GM18507 (cell line): ENCODE results near the gene LOXL3.
"Not testable (repeated sequence)": the region's sequence is repeated elsewhere in the genome, so short reads cannot be mapped to it uniquely, and the experiment has no call there.

ENCODE experiments used
- DNase-seq: peaks from one replicate; pipeline ENCODE4 v3.0.0; 2011; ENCODE audit warnings: low read depth; ENCODE audit not compliant: insufficient read length; ENCODE audit errors: extremely low spot score
- FAIRE-seq: peaks from 2 replicates; lab custom pipeline; 2011; peaks lifted over from hg19 to GRCh38; lab: Jason Lieb, UNC

LOXL3 gene

DNA sequence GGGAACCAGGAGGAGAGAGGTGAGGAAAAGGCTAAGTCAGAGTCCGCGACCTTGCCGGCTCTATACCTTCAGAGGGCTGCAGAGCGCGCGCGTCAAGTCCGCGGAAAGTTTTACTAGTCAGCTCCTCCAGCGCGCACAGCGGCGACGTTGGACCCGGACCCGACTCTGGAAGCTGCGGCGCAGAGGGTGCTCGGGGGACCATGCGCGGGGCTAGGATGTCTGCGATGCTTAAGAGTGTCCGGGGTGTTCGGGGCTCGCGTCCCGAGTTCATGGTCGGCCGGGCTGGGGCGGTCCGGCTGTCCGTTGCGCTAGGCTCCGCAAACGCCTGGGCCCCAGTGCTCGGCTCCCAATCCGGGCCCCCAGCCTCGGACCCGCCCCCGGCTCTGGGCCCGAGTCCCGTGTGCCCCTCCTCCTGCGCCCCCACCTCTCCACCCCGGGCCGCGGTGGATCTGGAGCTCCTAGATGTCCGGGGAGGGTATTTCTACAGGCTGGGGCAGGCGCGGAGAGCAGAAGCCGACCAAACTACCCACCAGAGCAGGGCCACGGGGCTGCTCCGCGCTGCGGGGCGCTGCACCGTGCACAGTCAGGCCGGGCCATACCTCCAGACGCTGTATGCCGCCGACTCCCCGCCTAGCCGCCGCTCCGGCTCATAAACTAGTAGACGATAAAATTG is 54.3 kb downstream of the LOXL3 start, which contains the start of gene LBX2:
Gene LBX2 (minus strand): TSS at position 337 of the 673 bp plus-strand sequence. CDS start 66 bp downstream, at position 271.
- DNase-seq (no peak), FAIRE-seq (no peak)

GRCh38 chr2:74498500-74499266 is 55.1 kb downstream of the LOXL3 start:
- no peak for DNase-seq
- no peak for FAIRE-seq

- FAIRE-seq, result no peak
These were observed 55.8 kb downstream of the LOXL3 start for GRCh38 chr2:74497777-74498499.

GRCh38 chr2:74496997-74497776 is 56.6 kb downstream of the LOXL3 start:
- DNase-seq (no peak), FAIRE-seq (no peak)

More at GRCh38 chr2:74497777-74498499, 55.8 kb downstream of the LOXL3 start:
- DNase-seq, result no peak

DNA sequence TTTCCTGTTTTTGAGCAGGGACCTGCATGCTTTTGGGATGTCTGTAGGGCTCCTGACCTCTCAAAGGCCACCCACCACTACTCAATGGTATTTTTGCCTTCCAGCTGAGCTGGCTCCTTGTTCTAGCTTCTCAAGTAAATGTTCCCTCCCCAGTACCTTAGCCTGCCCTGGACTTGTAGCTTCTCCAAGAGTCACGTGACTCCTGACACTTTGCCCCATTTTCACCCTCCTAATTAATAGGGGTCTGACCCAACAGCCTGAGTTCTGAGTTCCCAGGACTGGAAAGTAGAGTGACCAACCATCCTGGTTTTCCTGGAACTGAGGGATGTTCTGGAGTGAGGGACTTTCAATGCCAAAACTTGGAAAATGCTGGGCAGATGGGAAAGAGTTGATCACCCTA is 58.3 kb downstream of the LOXL3 start:
- FAIRE-seq, result no peak
- no peak for DNase-seq

- no peak for DNase-seq
- no peak for FAIRE-seq
These were observed 60.2 kb downstream of the LOXL3 start for GRCh38 chr2:74493546-74493945.

DNA sequence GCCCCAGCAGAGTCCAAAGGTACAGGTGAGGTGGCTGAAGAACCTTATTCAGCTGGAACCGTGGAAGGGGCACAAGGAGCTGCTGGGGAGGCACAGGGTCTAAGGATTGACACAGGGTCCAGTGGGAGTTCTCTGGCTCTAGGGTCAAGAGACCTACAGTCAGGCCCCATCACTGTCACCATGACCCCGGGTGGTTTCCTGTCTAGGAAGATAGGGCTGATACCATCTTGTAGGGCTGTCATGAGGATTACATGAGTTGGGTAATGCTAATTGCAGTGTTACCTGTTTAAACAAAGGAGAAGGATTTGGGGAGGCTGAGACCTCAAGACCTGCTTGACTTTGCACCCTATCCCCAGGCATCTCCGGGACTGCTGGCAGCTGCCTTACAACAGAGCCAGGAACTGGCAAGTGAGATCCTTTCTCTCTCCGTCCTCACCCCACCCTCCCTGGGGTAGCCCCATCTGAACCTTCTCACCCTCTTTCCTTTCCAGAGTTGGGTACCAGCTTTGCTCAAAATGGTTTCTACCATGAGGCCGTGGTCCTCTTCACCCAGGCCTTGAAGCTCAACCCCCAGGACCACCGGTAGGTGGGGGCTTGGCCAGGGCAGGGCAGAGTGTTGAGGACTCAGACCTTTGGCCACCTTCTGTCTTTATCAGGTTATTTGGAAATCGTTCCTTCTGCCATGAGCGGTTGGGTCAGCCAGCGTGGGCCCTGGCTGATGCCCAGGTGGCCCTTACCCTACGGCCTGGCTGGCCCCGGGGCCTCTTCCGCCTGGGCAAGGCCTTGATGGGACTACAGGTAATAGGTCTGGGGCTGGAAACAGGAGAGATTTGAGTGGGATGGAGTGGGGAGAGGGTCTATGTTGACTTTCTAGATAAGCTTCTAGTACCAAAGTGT is 61.8 kb downstream of the LOXL3 start:
- DNase-seq (no peak), FAIRE-seq (no peak)

DNA sequence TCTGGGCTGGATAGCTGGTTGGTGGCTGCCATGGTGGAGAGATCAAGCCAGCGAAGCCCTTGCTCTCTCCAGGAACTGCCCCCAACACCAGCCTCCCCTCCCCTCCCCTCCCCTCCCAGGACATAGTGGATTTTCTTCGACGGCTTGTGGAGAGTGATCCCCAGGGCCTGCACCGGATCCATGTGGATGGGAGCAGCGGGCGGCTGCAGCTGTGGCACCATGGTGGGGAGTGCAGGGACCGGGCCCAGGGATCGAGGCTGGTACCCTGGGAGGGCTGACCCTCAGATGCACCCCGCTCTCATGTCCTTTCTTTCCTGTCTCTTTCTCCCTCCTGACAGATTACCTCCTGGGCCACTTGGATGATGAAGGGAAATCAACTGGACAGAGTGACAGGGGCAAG is 63.8 kb downstream of the LOXL3 start:
- FAIRE-seq (no peak), DNase-seq (no peak)

DNA sequence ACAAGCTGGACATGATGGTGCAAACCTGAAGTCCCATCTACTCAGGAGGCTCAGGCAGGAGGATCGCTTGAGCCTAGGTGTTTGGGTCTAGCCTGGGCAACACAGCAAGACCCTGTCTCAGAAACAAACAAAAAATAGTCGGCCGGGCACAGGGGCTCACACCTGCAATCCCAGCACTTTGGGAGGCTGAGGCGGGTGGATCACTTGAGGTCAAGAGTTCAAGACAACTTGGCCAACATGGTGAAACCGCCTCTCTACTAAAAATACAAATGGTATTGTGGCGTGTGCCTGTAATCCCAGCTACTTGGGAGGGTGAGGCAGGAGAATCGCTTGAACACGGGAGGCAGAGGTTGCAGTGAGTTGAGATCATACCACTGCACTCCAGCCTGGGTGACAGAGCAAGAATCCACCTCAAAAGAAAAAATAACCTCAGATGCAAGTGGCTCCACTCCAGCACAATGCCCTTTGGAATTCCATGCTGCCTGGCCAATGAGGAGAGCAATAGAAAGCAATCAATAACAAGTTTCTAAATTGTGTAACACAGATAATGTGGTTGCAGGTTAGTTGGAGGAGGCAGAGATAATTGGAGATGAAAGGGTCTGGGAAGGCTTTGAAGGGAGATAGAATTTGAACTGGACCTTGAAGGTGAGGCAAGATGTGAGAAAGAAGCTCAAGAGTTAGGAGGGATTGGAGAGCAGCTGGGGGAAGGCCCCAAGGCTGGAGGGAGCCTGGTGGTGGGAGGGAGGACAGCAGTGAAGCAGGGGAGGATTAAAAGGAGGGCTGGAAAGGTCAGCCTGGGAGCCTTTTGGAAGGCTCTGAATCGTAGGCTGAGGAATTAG is 64.9 kb downstream of the LOXL3 start:
- FAIRE-seq (no peak), DNase-seq (no peak)

- FAIRE-seq, result no peak
- DNase-seq, result no peak
These were observed 67.6 kb downstream of the LOXL3 start for GRCh38 chr2:74486141-74486540.

DNA sequence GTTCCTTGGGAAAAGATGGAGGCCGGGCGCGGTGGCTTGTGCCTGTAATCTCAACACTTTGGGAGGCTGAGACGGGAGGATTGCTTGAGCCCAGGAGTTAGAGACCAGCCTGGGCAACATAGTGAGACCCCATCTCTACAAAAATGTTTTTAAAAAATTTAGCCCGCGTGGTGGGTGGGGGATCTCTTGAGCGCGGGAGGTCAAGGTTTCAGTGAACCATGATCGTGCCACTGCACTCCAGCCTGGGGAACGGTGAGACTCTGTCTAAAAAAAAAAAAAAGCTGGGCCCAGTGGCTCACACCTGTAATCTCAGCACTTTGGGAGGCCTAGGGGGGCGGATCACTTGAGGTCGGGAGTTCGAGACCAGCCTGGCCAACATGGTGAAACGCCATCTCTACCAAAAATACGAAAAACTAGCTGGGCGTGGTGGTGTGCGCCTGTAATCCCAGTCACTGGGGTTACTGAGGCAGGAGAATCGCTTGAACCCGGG is 70.0 kb downstream of the LOXL3 start:
- not testable (repeated sequence) for FAIRE-seq, DNase-seq

DNA sequence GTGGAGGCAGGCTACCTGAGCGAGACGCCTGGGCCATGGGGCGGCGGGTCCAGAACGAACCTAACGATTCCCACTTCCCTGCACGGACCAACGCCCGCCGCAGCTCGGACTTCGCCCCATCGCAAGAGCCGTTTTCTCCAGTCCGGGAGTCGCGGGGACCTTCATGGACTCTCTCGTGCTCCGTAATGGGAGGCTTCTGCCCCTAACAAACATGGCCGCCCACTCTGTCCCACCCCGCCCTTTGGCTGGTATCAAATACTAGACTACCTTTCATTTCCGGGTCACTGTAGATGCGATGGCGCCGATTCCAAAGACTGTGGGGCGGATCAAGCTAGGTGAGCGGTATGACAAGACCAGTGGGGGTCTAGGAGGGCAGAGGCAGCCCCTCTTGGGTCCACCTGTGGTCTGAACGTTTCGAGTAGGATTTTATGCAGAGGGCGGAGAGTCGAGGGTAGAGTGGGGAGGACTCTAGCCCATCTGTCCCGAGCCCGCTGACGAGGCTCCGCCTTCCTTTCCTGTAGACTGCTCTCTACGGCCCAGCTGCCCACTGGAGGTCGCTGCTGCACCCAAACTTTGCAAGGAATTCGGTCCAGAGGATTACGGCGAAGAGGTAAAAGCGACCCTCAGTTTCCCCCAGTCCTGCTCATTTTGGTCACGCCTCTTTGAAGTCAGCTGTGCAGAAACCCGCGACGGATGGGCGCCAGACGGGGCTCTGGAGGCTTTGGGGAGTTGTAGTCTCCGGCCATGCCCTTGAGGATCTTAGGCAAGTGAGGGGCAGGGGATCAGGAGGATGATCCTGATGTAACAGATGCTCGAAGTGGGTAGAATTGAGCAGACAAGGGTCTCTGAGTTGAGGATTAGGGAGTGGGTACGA is 70.7 kb downstream of the LOXL3 start, which contains the start of the genes CCDC142 and TTC31:
Gene CCDC142 (minus strand): TSS at position 198 of the 874 bp plus-strand sequence. CDS start 161 bp downstream, at position 37.
Gene TTC31 (plus strand): TSS at position 281 of the 874 bp plus-strand sequence. CDS start 15 bp downstream, at position 296.
- FAIRE-seq (peak; percentile 96), DNase-seq (peak; percentile 83)
